GM23338 (cell line): ENCODE data around the gene APOLD1. TPM values are rescaled to one million over a fixed set of nuclear protein-coding genes. Genes with fewer than 3 reads are reported as not detected.

Source experiments
- ATAC-seq: fragments of 200-7000 bp; cut with Tn5 transposase; 3 replicates; pipeline ENCODE4 v1.9.1; 2020
- DNase-seq: peaks from one replicate; pipeline ENCODE4 v3.0.0-alpha.2; 2015; ENCODE audit warnings: low spot score
- H2AFZ ChIP-seq: fragments of 200-600 bp; sonication (generic); 2 replicates; pipeline ENCODE4 v1.8.0; 2016; ENCODE audit warnings: antibody characterized with exemption, mild to moderate bottlenecking, moderate library complexity
- H3F3A ChIP-seq: fragments of 200-600 bp; sonication (generic); replicated peaks from 2 replicates; pipeline ENCODE4 v1.8.0; 2017; ENCODE audit warnings: antibody characterized with exemption, mixed run types, low read depth
- H3K27ac ChIP-seq: fragments of 200-600 bp; sonication (generic); 2 replicates; pipeline ENCODE4 v1.6.1; 2016; ENCODE audit warnings: low read depth
- H3K27me3 ChIP-seq: fragments of 200-600 bp; sonication (generic); 2 replicates; pipeline ENCODE4 v1.8.0; 2016; ENCODE audit warnings: mild to moderate bottlenecking, mixed run types, moderate library complexity; ENCODE audit not compliant: insufficient read depth
- H3K36me3 ChIP-seq: fragments of 200-600 bp; sonication (generic); 2 replicates; pipeline ENCODE4 v1.8.0; 2016; ENCODE audit warnings: mild to moderate bottlenecking; ENCODE audit not compliant: insufficient read depth
- H3K4me1 ChIP-seq: fragments of 200-600 bp; sonication (generic); 2 replicates; pipeline ENCODE4 v1.8.0; 2016; ENCODE audit warnings: mild to moderate bottlenecking, moderate library complexity; ENCODE audit not compliant: insufficient read depth
- H3K4me2 ChIP-seq: fragments of 200-600 bp; sonication (generic); 2 replicates; pipeline ENCODE4 v1.7.1; 2017; ENCODE audit warnings: mixed run types
- H3K4me3 ChIP-seq: fragments of 200-600 bp; sonication (generic); 2 replicates; pipeline ENCODE4 v1.6.1; 2016; ENCODE audit warnings: mixed run types
- H3K79me2 ChIP-seq: fragments of 200-600 bp; sonication (generic); replicated peaks from 2 replicates; pipeline ENCODE4 v1.8.0; 2017; ENCODE audit warnings: mild to moderate bottlenecking; ENCODE audit not compliant: insufficient read depth
- H3K9me2 ChIP-seq: fragments of 200-600 bp; sonication (generic); 2 replicates; pipeline ENCODE4 v1.8.0; 2017; ENCODE audit not compliant: insufficient read depth
- H4K20me1 ChIP-seq: fragments of 200-600 bp; sonication (generic); replicated peaks from 2 replicates; pipeline ENCODE4 v1.8.0; 2017; ENCODE audit warnings: mild to moderate bottlenecking; ENCODE audit not compliant: insufficient read depth
- H3K27ac Mint-ChIP-seq: 2 replicates; pipeline ENCODE4 v1.8.0; 2020; ENCODE audit warnings: inconsistent platforms, mild to moderate bottlenecking, moderate library complexity, mixed read lengths
- H3K27me3 Mint-ChIP-seq: 3 replicates; pipeline ENCODE4 v1.8.0; 2022; ENCODE audit warnings: low read depth, mild to moderate bottlenecking, moderate library complexity, mixed read lengths, inconsistent platforms; ENCODE audit not compliant: insufficient read depth, poor library complexity
- H3K36me3 Mint-ChIP-seq: 3 replicates; pipeline ENCODE4 v1.8.0; 2021; ENCODE audit warnings: low read depth, mild to moderate bottlenecking, inconsistent platforms, moderate library complexity, mixed read lengths
- H3K4me1 Mint-ChIP-seq: 3 replicates; pipeline ENCODE4 v1.8.0; 2020; ENCODE audit warnings: mild to moderate bottlenecking, inconsistent platforms, mixed read lengths
- H3K4me3 Mint-ChIP-seq: 3 replicates; pipeline ENCODE4 v1.8.0; 2021; ENCODE audit warnings: moderate library complexity, mild to moderate bottlenecking, inconsistent platforms, mixed read lengths
- H3K9me3 Mint-ChIP-seq: 3 replicates; pipeline ENCODE4 v1.8.0; 2020; ENCODE audit warnings: moderate library complexity, mild to moderate bottlenecking, inconsistent platforms, mixed read lengths
- CREB1 ChIP-seq: fragments of 250-450 bp; sonication (Bioruptor Pico); IDR thresholded peaks from 2 replicates; pipeline ENCODE4 v1.5.0; 2020; ENCODE audit warnings: low read depth, mild to moderate bottlenecking, moderate library complexity
- EZH2phosphoT487 ChIP-seq: fragments of 200-600 bp; sonication (generic); IDR thresholded peaks from one replicate; pipeline ENCODE4 v1.8.1; 2018; ENCODE audit warnings: antibody characterized with exemption; ENCODE audit not compliant: unreplicated experiment
- POLR2AphosphoS5 ChIP-seq: IDR thresholded peaks from 2 replicates; pipeline ENCODE4 v1.6.1; 2016; ENCODE audit warnings: antibody characterized with exemption, low read depth
- REST ChIP-seq: IDR thresholded peaks from one replicate; pipeline ENCODE4 v1.6.1; 2018; ENCODE audit warnings: antibody characterized with exemption; ENCODE audit not compliant: unreplicated experiment
- ZNF114 ChIP-seq: fragments of 250-450 bp; sonication (Bioruptor Pico); IDR thresholded peaks from 2 replicates; pipeline ENCODE4 v1.5.0; 2020; ENCODE audit warnings: mild to moderate bottlenecking, moderate library complexity
- ZNF331 ChIP-seq: fragments of 250-450 bp; sonication (Bioruptor Pico); IDR thresholded peaks from 2 replicates; pipeline ENCODE4 v1.5.0; 2020; ENCODE audit warnings: low read depth, mild to moderate bottlenecking, moderate library complexity
- ZNF462 ChIP-seq: fragments of 250-450 bp; sonication (Bioruptor Pico); IDR thresholded peaks from 2 replicates; pipeline ENCODE4 v1.5.0; 2020; ENCODE audit warnings: mild to moderate bottlenecking, moderate library complexity
- polyA plus RNA-seq: library from polyadenylated mRNA; unstranded; fragments of >200 nt; fragmentation: Nextera tagmentation; extraction: Ambion mirVana; gene quantifications from 2 replicates; pipeline ENCODE4 v1.2.1, GENCODE V29; 2016
- total RNA-seq: library from RNA; depleted of rRNA; stranded (reverse); fragments of >200 nt; shearing (Covaris generic); gene quantifications from 2 replicates; pipeline ENCODE4 v1.2.3, GENCODE V29; 2014

Gene APOLD1
- total and polyA plus RNA-seq, 2 experiments from 2014 or later = 0.94 to 1.8 TPM

- H3K27me3 Mint-ChIP-seq = no peaks in the 10 kb centered on the region
- no peak for ATAC-seq
- no peak overlapping the region for H3K4me3 Mint-ChIP-seq
These were observed 8.4 kb upstream of the APOLD1 start for GRCh38 chr12:12777092-12777491.

GRCh38 chr12:12779007-12779406 is 6.5 kb upstream of the APOLD1 start:
- no peak overlapping the region for H3K4me2 ChIP-seq
- H4K20me1 ChIP-seq = no peaks in the 10 kb centered on the region
- no peaks in the 10 kb centered on the region for H3K4me1 ChIP-seq
- no peaks in the 10 kb centered on the region for H3K36me3 ChIP-seq
- H3K36me3 Mint-ChIP-seq = no peaks in the 10 kb centered on the region
- no peaks in the 10 kb centered on the region for H3K79me2 ChIP-seq
- peaks cover 3% of the 10 kb centered on the region; the same call in 1 of the 2 replicates for H3K9me2 ChIP-seq
- no peak overlapping the region for H3K27ac Mint-ChIP-seq
- no peaks in the 10 kb centered on the region for H3K27me3 ChIP-seq
- no peaks in the 10 kb centered on the region for H3K9me3 Mint-ChIP-seq
- ATAC-seq (no peak), DNase-seq (no peak)
- no peak overlapping the region for H3K4me3 ChIP-seq
- TF ChIP-seq ZNF331 (no peak), ZNF114 (CRISPR knock-in tag) (no peak), ZNF462 (CRISPR knock-in tag) (no peak), EZH2phosphoT487 (no peak), REST (no peak), POLR2AphosphoS5 (no peak)
- no peak overlapping the region for H2AFZ ChIP-seq
- no peak overlapping the region for H3K4me3 Mint-ChIP-seq
- peaks cover 3% of the 10 kb centered on the region for H3K27me3 Mint-ChIP-seq
- H3F3A ChIP-seq = no peaks in the 10 kb centered on the region
- no peaks in the 10 kb centered on the region for H3K4me1 Mint-ChIP-seq
- H3K27ac ChIP-seq = no peak overlapping the region

More at GRCh38 chr12:12777092-12777491, 8.4 kb upstream of the APOLD1 start:
- no peaks in the 10 kb centered on the region for H3K4me1 ChIP-seq
- H2AFZ ChIP-seq = no peak overlapping the region
- H3K27me3 ChIP-seq = no peaks in the 10 kb centered on the region
- no peak overlapping the region for H3K4me3 ChIP-seq
- no peak overlapping the region for H3K4me2 ChIP-seq
- DNase-seq = no peak
- H4K20me1 ChIP-seq = no peaks in the 10 kb centered on the region
- no peak for TF ChIP-seq ZNF331
- no peak for TF ChIP-seq CREB1
- Mint-ChIP-seq H3K9me3 (no peaks in the 10 kb centered on the region; the same call in 2 of the 3 replicates), H3K4me1 (no peaks in the 10 kb centered on the region), H3K27ac (no peak overlapping the region), H3K36me3 (no peaks in the 10 kb centered on the region)
- no peaks in the 10 kb centered on the region for H3K36me3 ChIP-seq
- no peak overlapping the region for H3K27ac ChIP-seq
- no peaks in the 10 kb centered on the region for H3F3A ChIP-seq
- H3K9me2 ChIP-seq = no peaks in the 10 kb centered on the region
- H3K79me2 ChIP-seq = no peaks in the 10 kb centered on the region
